HT1080 (cell line): Measurements from ENCODE around the gene NNT. TPM values are rescaled to one million over a fixed set of nuclear protein-coding genes. Genes with fewer than 3 reads are reported as not detected.

ENCODE experiments used
- DNase-seq: peaks from one replicate; pipeline ENCODE4 v3.0.0-alpha.2; 2015; ENCODE audit warnings: low read depth
- total RNA-seq: library from RNA; depleted of rRNA; stranded (reverse); fragments of >200 nt; shearing (Covaris generic); gene quantifications from 2 replicates; pipeline ENCODE4 v1.2.3, GENCODE V29; 2014

NNT gene
- total RNA-seq, 1 experiment from 2014 or later, result 22.5 TPM

- no peak for DNase-seq
Measured at GRCh38 chr5:43622074-43622473, 19.1 kb downstream of the NNT start.

- no peak for DNase-seq
Measured at GRCh38 chr5:43623048-43623680, 20.2 kb downstream of the NNT start.

GRCh38 chr5:43627028-43627427 lies 24.0 kb downstream of the NNT start:
- peak; percentile 67 for DNase-seq

GRCh38 chr5:43631182-43631910 lies 28.4 kb downstream of the NNT start:
- DNase-seq, result peak; percentile 78

- no peak for DNase-seq
Measured at GRCh38 chr5:43634621-43635020, 31.6 kb downstream of the NNT start.

- DNase-seq, result peak; percentile 73
Measured at GRCh38 chr5:43635374-43635773, 32.4 kb downstream of the NNT start.

GRCh38 chr5:43636076-43636475 lies 33.1 kb downstream of the NNT start:
- no peak for DNase-seq

- no peak for DNase-seq
Measured at GRCh38 chr5:43637416-43637815, 34.4 kb downstream of the NNT start.

GRCh38 chr5:43638107-43638506 lies 35.1 kb downstream of the NNT start:
- DNase-seq, result no peak

GRCh38 chr5:43638546-43638945 lies 35.6 kb downstream of the NNT start:
- no peak for DNase-seq

- no peak for DNase-seq
Measured at GRCh38 chr5:43639566-43639965, 36.6 kb downstream of the NNT start.

- DNase-seq, result no peak
Measured at GRCh38 chr5:43642428-43642827, 39.4 kb downstream of the NNT start.

GRCh38 chr5:43643327-43643726 lies 40.3 kb downstream of the NNT start:
- no peak for DNase-seq

GRCh38 chr5:43643750-43644149 lies 40.8 kb downstream of the NNT start:
- DNase-seq, result no peak

GRCh38 chr5:43646992-43647391 lies 44.0 kb downstream of the NNT start:
- no peak for DNase-seq

GRCh38 chr5:43647789-43648188 lies 44.8 kb downstream of the NNT start:
- no peak for DNase-seq

- no peak for DNase-seq
Measured at GRCh38 chr5:43648499-43649124, 45.6 kb downstream of the NNT start.

GRCh38 chr5:43649256-43649655 lies 46.3 kb downstream of the NNT start:
- DNase-seq, result peak; percentile 51

GRCh38 chr5:43652537-43653302 lies 49.7 kb downstream of the NNT start:
- DNase-seq, result no peak

- DNase-seq, result no peak
Measured at GRCh38 chr5:43658509-43658908, 55.5 kb downstream of the NNT start.

GRCh38 chr5:43659075-43659474 lies 56.1 kb downstream of the NNT start:
- no peak for DNase-seq

GRCh38 chr5:43661102-43661501 lies 58.1 kb downstream of the NNT start:
- no peak for DNase-seq
